SU-DHL-6 (cell line): ENCODE data around the gene CDK14.

Source experiments
- H2AFZ ChIP-seq: fragments of 200-600 bp; sonication (generic); 2 replicates; pipeline ENCODE4 v1.6.1; 2014; ENCODE audit warnings: low read depth, mild to moderate bottlenecking, moderate library complexity, mixed read lengths, antibody characterized with exemption, low read length; ENCODE audit not compliant: severe bottlenecking
- H3F3A ChIP-seq: fragments of 200-600 bp; shearing (Covaris generic); 2 replicates; pipeline ENCODE4 v1.6.0; 2016; ENCODE audit warnings: antibody characterized with exemption, mild to moderate bottlenecking; ENCODE audit not compliant: insufficient read depth
- H3K27ac ChIP-seq: fragments of 200-600 bp; sonication (generic); 2 replicates; pipeline ENCODE4 v1.5.1; 2016; ENCODE audit warnings: low read depth, mild to moderate bottlenecking, low read length, moderate library complexity, mixed read lengths
- H3K27me3 ChIP-seq: fragments of 200-600 bp; sonication (generic), shearing (Covaris generic); 2 replicates; pipeline ENCODE4 v1.6.0; 2014; ENCODE audit warnings: mild to moderate bottlenecking, low read length
- H3K36me3 ChIP-seq: fragments of 200-600 bp; sonication (generic); 2 replicates; pipeline ENCODE4 v1.6.1; 2014; ENCODE audit warnings: mild to moderate bottlenecking, low read length, mixed read lengths
- H3K4me2 ChIP-seq: fragments of 300-600, 200-600 bp; shearing (Covaris generic), sonication (generic); 2 replicates; pipeline ENCODE4 v1.6.0; 2014; ENCODE audit warnings: low read length, low read depth, mild to moderate bottlenecking; ENCODE audit not compliant: poor library complexity, severe bottlenecking
- H3K4me3 ChIP-seq: fragments of 200-600 bp; sonication (generic); 2 replicates; pipeline ENCODE4 v1.5.1; 2014; ENCODE audit warnings: antibody characterized with exemption, low read length, mild to moderate bottlenecking, mixed read lengths; ENCODE audit not compliant: insufficient read depth, poor library complexity, severe bottlenecking
- H3K79me2 ChIP-seq: fragments of 200-600 bp; sonication (generic); 2 replicates; pipeline ENCODE4 v1.6.1; 2014; ENCODE audit warnings: mild to moderate bottlenecking, low read length, moderate library complexity; ENCODE audit not compliant: insufficient read depth
- H3K9ac ChIP-seq: fragments of 200-600 bp; sonication (generic); 2 replicates; pipeline ENCODE4 v1.7.0; 2014; ENCODE audit warnings: mild to moderate bottlenecking, low read length
- H3K9me2 ChIP-seq: fragments of 200-600 bp; sonication (generic); replicated peaks from 2 replicates; pipeline ENCODE4 v1.6.1; 2014; ENCODE audit warnings: low read length; ENCODE audit not compliant: insufficient read depth
- H3K9me3 ChIP-seq: fragments of 200-600 bp; sonication (generic); 2 replicates; pipeline ENCODE4 v1.6.1; 2014; ENCODE audit warnings: low read length, mixed read lengths; ENCODE audit not compliant: insufficient read depth
- H4K20me1 ChIP-seq: fragments of 200-600 bp; sonication (generic); 2 replicates; pipeline ENCODE4 v1.6.1; 2014; ENCODE audit warnings: low read depth, mild to moderate bottlenecking, antibody characterized with exemption, low read length, moderate library complexity, mixed read lengths
- EZH2phosphoT487 ChIP-seq: fragments of 200-600 bp; sonication (generic), shearing (Covaris generic); conservative IDR thresholded peaks from 2 replicates; pipeline ENCODE4 v1.6.1; 2018; ENCODE audit warnings: mild to moderate bottlenecking, antibody characterized with exemption, low read length, moderate library complexity, mixed read lengths
- TF ChIP-seq, protein P1 (sequence below): fragments of 200-600 bp; sonication (generic); IDR thresholded peaks from one replicate; pipeline ENCODE4 v1.5.1; 2017; ENCODE audit warnings: antibody characterized with exemption, mild to moderate bottlenecking, low read length, moderate library complexity; ENCODE audit not compliant: insufficient read depth, poor library complexity, severe bottlenecking

CDK14 gene

DNA sequence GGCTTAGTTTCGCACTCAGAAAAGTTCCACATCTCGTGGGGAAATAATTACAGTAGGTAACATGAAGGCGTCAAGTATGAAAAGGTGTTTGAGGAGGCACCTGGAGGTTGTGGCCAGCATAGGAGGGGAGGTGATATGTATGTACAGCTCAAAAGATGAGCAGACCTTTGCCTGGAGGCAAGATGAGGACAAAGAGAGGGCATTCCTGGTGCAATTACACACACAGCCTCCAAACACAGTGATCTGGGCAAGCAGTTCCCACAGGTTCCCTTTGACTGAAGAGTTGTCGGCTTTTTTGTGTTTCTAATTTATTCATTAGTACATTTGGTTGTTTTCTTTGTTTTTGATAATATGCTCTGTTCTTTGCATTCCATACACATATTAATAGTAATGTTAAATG lies 46.9 kb downstream of the CDK14 start:
- no peaks in the 10 kb centered on the region for H4K20me1 ChIP-seq
- no peaks in the 10 kb centered on the region for H3F3A ChIP-seq
- no peaks in the 10 kb centered on the region for H3K27me3 ChIP-seq
- H3K4me2 ChIP-seq = no peak overlapping the region
- no peak overlapping the region for H3K9ac ChIP-seq
- peaks cover 7% of the 10 kb centered on the region; the same call in 1 of the 2 replicates for H3K9me3 ChIP-seq
- H3K4me3 ChIP-seq = no peak overlapping the region
- no peaks in the 10 kb centered on the region for H3K79me2 ChIP-seq
- TF ChIP-seq EZH2phosphoT487 = no peak
- TF ChIP-seq, protein P1, sequence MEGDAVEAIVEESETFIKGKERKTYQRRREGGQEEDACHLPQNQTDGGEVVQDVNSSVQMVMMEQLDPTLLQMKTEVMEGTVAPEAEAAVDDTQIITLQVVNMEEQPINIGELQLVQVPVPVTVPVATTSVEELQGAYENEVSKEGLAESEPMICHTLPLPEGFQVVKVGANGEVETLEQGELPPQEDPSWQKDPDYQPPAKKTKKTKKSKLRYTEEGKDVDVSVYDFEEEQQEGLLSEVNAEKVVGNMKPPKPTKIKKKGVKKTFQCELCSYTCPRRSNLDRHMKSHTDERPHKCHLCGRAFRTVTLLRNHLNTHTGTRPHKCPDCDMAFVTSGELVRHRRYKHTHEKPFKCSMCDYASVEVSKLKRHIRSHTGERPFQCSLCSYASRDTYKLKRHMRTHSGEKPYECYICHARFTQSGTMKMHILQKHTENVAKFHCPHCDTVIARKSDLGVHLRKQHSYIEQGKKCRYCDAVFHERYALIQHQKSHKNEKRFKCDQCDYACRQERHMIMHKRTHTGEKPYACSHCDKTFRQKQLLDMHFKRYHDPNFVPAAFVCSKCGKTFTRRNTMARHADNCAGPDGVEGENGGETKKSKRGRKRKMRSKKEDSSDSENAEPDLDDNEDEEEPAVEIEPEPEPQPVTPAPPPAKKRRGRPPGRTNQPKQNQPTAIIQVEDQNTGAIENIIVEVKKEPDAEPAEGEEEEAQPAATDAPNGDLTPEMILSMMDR = no peak
- no peaks in the 10 kb centered on the region for H3K36me3 ChIP-seq
- no peak overlapping the region for H3K27ac ChIP-seq
- no peaks in the 10 kb centered on the region for H3K9me2 ChIP-seq
- no peak overlapping the region for H2AFZ ChIP-seq

DNA sequence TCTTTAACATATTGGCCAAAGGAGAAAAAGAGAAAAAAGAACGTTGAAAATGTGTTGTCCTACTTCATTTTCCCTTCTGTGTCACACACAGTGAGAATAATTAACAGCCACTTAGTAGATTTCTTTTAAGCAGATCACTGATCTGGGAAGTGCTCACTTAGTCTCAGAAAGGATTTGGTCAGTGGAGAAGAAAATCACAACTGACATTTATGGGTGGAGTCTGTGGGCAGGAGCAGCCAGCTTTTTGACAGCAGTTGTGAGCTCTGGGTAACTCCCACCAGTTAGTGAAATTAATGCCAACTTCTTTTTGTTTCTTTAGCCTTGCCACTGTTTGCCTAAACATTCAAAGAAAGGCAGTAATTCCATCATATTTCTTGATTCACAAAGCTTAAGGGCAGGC lies 49.7 kb downstream of the CDK14 start:
- H3K36me3 ChIP-seq = no peaks in the 10 kb centered on the region
- no peak overlapping the region for H3K4me2 ChIP-seq
- no peaks in the 10 kb centered on the region for H3K27me3 ChIP-seq
- H3K9me3 ChIP-seq = peaks cover 7% of the 10 kb centered on the region; the same call in 1 of the 2 replicates
- H3K9ac ChIP-seq = no peak overlapping the region
- H4K20me1 ChIP-seq = no peaks in the 10 kb centered on the region
- no peak overlapping the region for H3K27ac ChIP-seq
- H3K4me3 ChIP-seq = no peak overlapping the region
- H3K9me2 ChIP-seq = no peaks in the 10 kb centered on the region
- no peaks in the 10 kb centered on the region for H3F3A ChIP-seq
- H2AFZ ChIP-seq = no peak overlapping the region
- H3K79me2 ChIP-seq = no peaks in the 10 kb centered on the region
- TF ChIP-seq, protein P1 = no peak

DNA sequence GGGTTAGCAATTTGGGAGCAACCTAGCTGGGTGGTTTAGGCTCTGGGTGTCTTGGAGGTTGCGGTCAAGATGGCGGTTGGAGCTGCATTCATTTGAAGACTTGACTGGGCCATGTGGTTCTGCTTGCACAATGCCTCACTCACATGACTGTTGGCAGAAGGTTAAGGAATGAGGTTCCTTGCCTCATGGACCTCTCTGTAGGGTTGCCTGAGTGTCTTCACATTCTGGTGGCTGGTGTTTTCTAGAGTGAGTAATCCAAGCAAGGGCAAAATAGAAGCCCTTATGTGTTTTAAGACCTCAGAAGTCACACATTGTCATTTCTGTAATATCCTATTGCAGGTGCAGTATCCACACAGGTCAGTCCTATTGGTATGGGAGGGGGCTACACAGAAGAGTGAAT lies 52.0 kb downstream of the CDK14 start:
- no peak for TF ChIP-seq EZH2phosphoT487
- TF ChIP-seq, protein P1 = no peak

DNA sequence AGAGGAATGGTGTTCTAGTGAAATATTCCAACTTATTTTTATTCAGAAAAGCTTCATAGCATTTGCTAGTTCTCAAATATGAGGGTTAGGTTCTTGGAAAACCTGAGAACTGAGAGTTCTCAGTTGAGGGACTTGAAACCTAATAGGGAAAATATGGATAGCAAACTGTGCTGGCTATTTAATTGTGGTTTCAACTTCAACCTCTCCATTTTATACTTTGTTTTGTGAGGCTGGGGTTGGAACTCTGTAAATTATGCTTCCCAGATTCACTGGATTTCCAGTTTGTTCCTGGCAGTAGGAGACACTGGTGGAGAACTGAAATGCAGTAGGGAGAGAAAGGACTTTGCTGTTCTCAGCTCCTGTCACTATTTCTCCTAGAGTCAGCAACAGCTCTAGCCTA lies 52.7 kb downstream of the CDK14 start:
- TF ChIP-seq, protein P1 = no peak
- no peak for TF ChIP-seq EZH2phosphoT487
- H2AFZ ChIP-seq = no peak overlapping the region
- no peak overlapping the region for H3K4me3 ChIP-seq
- no peak overlapping the region for H3K4me2 ChIP-seq
- no peak overlapping the region for H3K27ac ChIP-seq
- no peaks in the 10 kb centered on the region for H3K9me2 ChIP-seq
- H3K27me3 ChIP-seq = no peaks in the 10 kb centered on the region
- no peaks in the 10 kb centered on the region for H3F3A ChIP-seq
- no peaks in the 10 kb centered on the region for H3K9me3 ChIP-seq
- no peak overlapping the region for H3K9ac ChIP-seq
- no peaks in the 10 kb centered on the region for H3K79me2 ChIP-seq
- no peaks in the 10 kb centered on the region for H4K20me1 ChIP-seq
- no peaks in the 10 kb centered on the region for H3K36me3 ChIP-seq

More for the DNA sequence above, 52.0 kb downstream of the CDK14 start:
- no peaks in the 10 kb centered on the region for H3K9me3 ChIP-seq
- H3K36me3 ChIP-seq = no peaks in the 10 kb centered on the region
- H4K20me1 ChIP-seq = no peaks in the 10 kb centered on the region
- no peaks in the 10 kb centered on the region for H3F3A ChIP-seq
- no peaks in the 10 kb centered on the region for H3K9me2 ChIP-seq
- no peak overlapping the region for H3K4me3 ChIP-seq
- no peak overlapping the region for H2AFZ ChIP-seq
- no peak overlapping the region for H3K4me2 ChIP-seq
- H3K79me2 ChIP-seq = no peaks in the 10 kb centered on the region
- H3K27me3 ChIP-seq = no peaks in the 10 kb centered on the region
- H3K27ac ChIP-seq = no peak overlapping the region
- no peak overlapping the region for H3K9ac ChIP-seq
